Lung (tissue), 12 donors: ENCODE results near the gene CCDC149. TPM values are rescaled to one million over a fixed set of nuclear protein-coding genes. Genes with fewer than 3 reads are reported as not detected.
"Not testable (repeated sequence)": the region's sequence is repeated elsewhere in the genome, so short reads cannot be mapped to it uniquely, and the experiment has no call there.

Source experiments
- ATAC-seq: fragments of 200-7000 bp; cut with Tn5 transposase; one replicate; pipeline ENCODE4 v1.9.1; 2020; ENCODE audit warnings: moderate number of reproducible peaks; ENCODE audit not compliant: insufficient read depth, low FRiP score
- DNase-seq, 3 donors: peaks; one replicate each; pipeline ENCODE4 v3.0.0-alpha.2; 2013 to 2017
- H3K27ac ChIP-seq, 2 donors: one replicate each; pipeline ENCODE4 v1.5.1; 2013; ENCODE audit warnings: mild to moderate bottlenecking in 2 of 2, moderate library complexity in 2 of 2, control low read depth in 1 of 2, inconsistent platforms in 1 of 2, low read depth in 1 of 2, low read length in 1 of 2
- H3K27me3 ChIP-seq, 3 donors: one replicate each; pipeline ENCODE4 v1.5.1; 2013; ENCODE audit warnings: low read length in 2 of 3; ENCODE audit not compliant: control insufficient read depth in 3 of 3, insufficient read depth in 3 of 3
- H3K36me3 ChIP-seq, 4 donors: one replicate each; pipeline ENCODE4 v1.5.1; 2013; ENCODE audit warnings: low read length in 4 of 4, mild to moderate bottlenecking in 1 of 4, moderate library complexity in 1 of 4; ENCODE audit not compliant: control insufficient read depth in 4 of 4, insufficient read depth in 4 of 4
- H3K4me1 ChIP-seq, 5 donors: one replicate each; pipeline ENCODE4 v1.5.1; 2013; ENCODE audit warnings: low read length in 5 of 5, mild to moderate bottlenecking in 2 of 5, moderate library complexity in 1 of 5; ENCODE audit not compliant: control insufficient read depth in 5 of 5, insufficient read depth in 5 of 5
- H3K4me3 ChIP-seq: one replicate; pipeline ENCODE4 v1.5.1; 2013; ENCODE audit warnings: mild to moderate bottlenecking, control low read depth, moderate library complexity
- H3K9ac ChIP-seq, 2 donors: one replicate each; pipeline ENCODE4 v1.5.1; 2013; ENCODE audit warnings: low read length in 2 of 2, control low read depth in 1 of 2; ENCODE audit not compliant: insufficient read depth in 1 of 2
- H3K9me3 ChIP-seq, 4 donors: one replicate each; pipeline ENCODE4 v1.5.1; 2013; ENCODE audit warnings: low read length in 3 of 4, mild to moderate bottlenecking in 1 of 4, moderate library complexity in 1 of 4; ENCODE audit not compliant: control insufficient read depth in 4 of 4, insufficient read depth in 3 of 4
- CTCF ChIP-seq: IDR thresholded peaks from 2 replicates; pipeline ENCODE4 v1.5.1; 2012; ENCODE audit warnings: mild to moderate bottlenecking; ENCODE audit errors: control extremely low read depth, extremely low read depth
- WGBS, 2 donors: extraction: QIAGEN DNeasy Blood & Tissue Kit; methylation state at CpG; one replicate each; pipeline ENCODE4 v1.1.7; 2013; 5-methylcytosine and 5-hydroxymethylcytosine counted together
- polyA plus RNA-seq, 2 donors: library from polyadenylated mRNA; stranded (reverse); fragments of 200-250 nt; gene quantifications; one replicate each; pipeline ENCODE4 v1.2.1, GENCODE V29; 2013
- total RNA-seq, 2 donors: library from RNA; depleted of rRNA in 1 of 2; stranded (reverse); fragments of >200 nt in 1 of 2; gene quantifications; one replicate each; pipeline ENCODE4 v1.2.1, GENCODE V29; 2014 to 2021
- donor health status: control.
- donor health status: control.
- donor health status: Bipolar disorder and iron deficiency.
- donor health status: healthy.
- donor health status: DM: yes; HTN: yes; CAD: no.

The CCDC149 gene
- total and polyA plus RNA-seq, 4 donors, result 8.6 to 21.4 (median 17.1) TPM

DNA sequence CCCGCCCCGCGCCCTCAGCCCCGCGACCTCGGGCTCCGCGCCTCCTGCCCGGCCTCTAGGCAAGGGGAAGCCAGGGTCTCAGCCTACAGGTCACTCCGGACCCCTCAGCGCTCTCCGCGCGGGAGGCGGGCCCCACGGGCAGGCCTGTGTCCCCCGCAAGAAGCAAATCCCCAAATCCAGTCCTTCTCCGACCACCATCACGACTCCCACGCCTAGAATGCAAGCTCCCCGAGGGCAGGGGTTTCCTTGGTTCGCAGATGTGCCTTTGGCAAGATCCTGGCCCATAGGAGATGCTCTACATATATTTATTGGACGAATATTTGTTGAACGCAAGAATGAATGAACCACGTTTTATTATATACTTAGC, 260 bp upstream of the CCDC149 start:
- DNase-seq (peak in 2 of 3 donors; percentile 45 to 46), ATAC-seq (no peak)
- Histone ChIP-seq H3K36me3 (peaks cover 5 to 21% (median 14%) of the 10 kb centered on the region in 4 donors), H3K9ac (peak overlapping the region in 1 of 2 donors; percentile 53), H3K4me3 (peak overlapping the region; percentile 67), H3K27me3 (no peaks in the 10 kb centered on the region), H3K27ac (peak overlapping the region; percentile 94 to 97), H3K4me1 (peaks cover 0 to 28% (median 0%) of the 10 kb centered on the region in 5 donors), H3K9me3 (peaks cover 0 to 10% (median 0%) of the 10 kb centered on the region in 4 donors)
- WGBS, 2 donors, result 18 to 19% methylated on average over 24 to 25 of the region's 25 CpGs
- no peak for TF ChIP-seq CTCF

DNA sequence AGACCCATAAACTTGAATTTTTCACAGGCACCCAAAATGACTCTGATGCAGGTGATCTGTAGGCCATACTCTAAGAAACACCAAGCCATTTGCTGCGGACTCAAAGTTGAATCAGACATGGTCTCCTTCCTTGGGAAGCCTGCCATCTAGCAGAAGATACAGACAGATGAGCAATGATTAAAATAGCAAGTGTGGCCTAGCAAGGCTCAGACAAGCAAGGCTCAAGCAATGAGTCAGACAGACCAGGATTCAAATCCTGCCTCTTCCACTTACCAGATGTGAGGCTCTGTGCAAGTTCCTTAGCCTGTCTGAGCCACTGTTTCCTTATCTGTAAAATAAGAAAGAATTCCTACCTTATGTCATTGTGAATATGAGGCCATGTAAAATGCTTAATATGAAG, 2.3 kb downstream of the CCDC149 start:
- peaks cover 5 to 21% (median 15%) of the 10 kb centered on the region in 4 donors for H3K36me3 ChIP-seq
- no peak overlapping the region for H3K27ac ChIP-seq
- peaks cover 0 to 10% (median 0%) of the 10 kb centered on the region in 4 donors for H3K9me3 ChIP-seq
- 96 to 97% methylated on average over 1 of the region's 1 CpG for WGBS, 2 donors
- H3K4me3 ChIP-seq, result no peak overlapping the region
- H3K4me1 ChIP-seq, result peaks cover 0 to 10% (median 0%) of the 10 kb centered on the region in 5 donors
- no peaks in the 10 kb centered on the region for H3K27me3 ChIP-seq
- ATAC-seq, result no peak
- no peak for DNase-seq
- TF ChIP-seq CTCF, result no peak
- no peak overlapping the region for H3K9ac ChIP-seq

GRCh38 chr4:24909606-24910005, 3.2 kb downstream of the CCDC149 start:
- H3K27me3 ChIP-seq, H3K9ac ChIP-seq, H3K4me1 ChIP-seq, DNase-seq, H3K9me3 ChIP-seq, ATAC-seq, H3K4me3 ChIP-seq, H3K27ac ChIP-seq: not testable (repeated sequence)
- peaks cover 5 to 21% (median 15%) of the 10 kb centered on the region in 4 donors for H3K36me3 ChIP-seq
- 94% methylated on average over 3 of the region's 3 CpGs for WGBS, 2 donors

- Histone ChIP-seq H3K9me3 (no peaks in the 10 kb centered on the region), H3K27ac (no peak overlapping the region), H3K27me3 (no peaks in the 10 kb centered on the region), H3K4me1 (no peaks in the 10 kb centered on the region), H3K4me3 (no peak overlapping the region), H3K9ac (no peak overlapping the region), H3K36me3 (peaks cover 0 to 8% (median 3%) of the 10 kb centered on the region in 4 donors)
- DNase-seq (no peak), ATAC-seq (no peak)
- 94 to 95% methylated on average over 6 of the region's 6 CpGs for WGBS, 2 donors
- no peak for TF ChIP-seq CTCF
Observed at GRCh38 chr4:24897639-24898038, 15.2 kb downstream of the CCDC149 start.
